K562 treated with DMSO at 1 percent for 4 hours (cell line): ENCODE measurements around the gene FBXO5. TPM values are rescaled to one million over a fixed set of nuclear protein-coding genes. Genes with fewer than 3 reads are reported as not detected.

Experiments used
- total RNA-seq: library from RNA; unstranded; fragments of 300-600 nt; gene quantifications from 2 replicates; pipeline ENCODE4 v1.2.3, GENCODE V29; 2022; ENCODE audit not compliant: insufficient read depth

FBXO5 gene, protein sequence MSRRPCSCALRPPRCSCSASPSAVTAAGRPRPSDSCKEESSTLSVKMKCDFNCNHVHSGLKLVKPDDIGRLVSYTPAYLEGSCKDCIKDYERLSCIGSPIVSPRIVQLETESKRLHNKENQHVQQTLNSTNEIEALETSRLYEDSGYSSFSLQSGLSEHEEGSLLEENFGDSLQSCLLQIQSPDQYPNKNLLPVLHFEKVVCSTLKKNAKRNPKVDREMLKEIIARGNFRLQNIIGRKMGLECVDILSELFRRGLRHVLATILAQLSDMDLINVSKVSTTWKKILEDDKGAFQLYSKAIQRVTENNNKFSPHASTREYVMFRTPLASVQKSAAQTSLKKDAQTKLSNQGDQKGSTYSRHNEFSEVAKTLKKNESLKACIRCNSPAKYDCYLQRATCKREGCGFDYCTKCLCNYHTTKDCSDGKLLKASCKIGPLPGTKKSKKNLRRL
- total RNA-seq: 20.1 and 25.2 TPM in 2 replicates

DNA sequence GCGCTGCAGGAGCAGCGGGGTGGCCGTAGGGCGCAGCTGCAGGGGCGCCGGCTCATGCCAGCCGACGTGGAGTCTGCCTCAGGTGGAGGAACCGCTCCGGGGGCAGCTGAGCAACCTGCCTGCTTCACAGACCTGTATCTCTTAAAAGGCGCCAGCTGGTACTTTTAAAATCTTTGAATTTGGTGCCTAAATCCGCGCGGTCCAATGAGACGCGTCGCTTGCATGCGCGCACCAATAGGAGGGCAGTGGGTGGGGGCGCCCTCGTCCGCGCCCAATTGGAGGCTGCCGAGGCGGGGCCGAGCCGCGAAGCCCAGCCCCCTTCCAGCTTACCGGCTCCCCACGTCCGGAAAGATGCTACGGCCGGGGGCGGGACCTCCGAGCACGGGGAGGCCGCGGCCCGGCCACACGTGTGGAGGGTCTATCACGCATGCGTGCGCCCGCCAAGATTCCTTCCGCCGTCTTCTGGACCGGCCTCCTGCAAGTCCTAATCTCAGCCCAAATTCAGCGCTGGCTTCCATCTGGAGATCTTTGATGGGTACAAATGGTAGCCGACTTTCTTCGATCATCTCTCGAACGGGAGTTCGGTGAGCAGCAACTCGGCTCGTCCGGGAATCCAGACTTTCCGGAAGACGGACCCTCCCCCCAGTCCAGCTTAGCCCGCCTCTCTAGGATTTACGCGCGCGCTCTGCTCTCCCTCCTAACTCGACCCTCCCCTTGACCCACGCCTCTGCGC lies at the start of gene FBXO5:
Gene FBXO5, minus strand, starts transcription at position 138 of the 733 bp plus-strand sequence. Its CDS starts 82 bp downstream, at position 56.

DNA sequence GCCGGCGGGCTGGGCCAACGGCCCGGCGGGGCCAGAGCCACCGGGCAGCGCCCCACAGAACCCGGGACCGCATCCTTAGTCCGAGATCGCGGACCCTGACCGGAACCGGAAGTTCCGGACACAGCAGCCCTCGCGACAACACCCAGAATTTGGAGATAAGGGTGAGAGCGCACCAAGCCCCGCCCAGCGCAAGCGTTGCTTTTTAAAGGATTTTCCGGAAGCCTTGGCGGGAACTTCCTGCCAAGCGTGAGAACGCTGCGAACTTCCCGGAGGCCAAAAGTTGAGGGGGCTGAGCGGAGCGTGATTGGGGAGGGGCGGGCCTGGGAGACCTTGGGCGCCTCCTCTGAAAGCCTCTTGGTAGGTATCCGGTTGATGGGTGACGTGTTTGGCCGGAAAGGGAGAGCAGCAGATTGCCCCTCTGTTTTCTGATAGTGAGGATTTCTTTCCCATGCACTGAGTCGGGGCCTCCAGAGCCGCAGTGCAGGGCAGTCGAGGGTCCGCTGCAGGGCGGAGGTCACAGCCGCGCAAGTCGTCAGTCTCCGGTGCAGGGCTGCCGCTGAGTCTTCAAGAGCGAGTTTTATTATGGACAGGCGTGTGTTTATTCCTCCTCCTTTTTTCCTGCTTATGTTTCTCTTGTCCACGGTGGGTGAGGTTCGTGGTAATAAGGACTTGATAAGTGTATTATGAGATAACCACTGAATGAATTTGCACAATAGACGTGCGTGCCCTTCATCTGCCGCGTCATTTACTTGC lies 19.9 kb upstream of the FBXO5 start, which contains the start of gene MTRF1L:
Gene MTRF1L, minus strand, starts transcription at position 97 of the 753 bp plus-strand sequence. Its CDS starts 24 bp downstream, at position 73.

Other genes with a start within 250 kb of the FBXO5 start
- gene VIP, start 232.2 kb downstream of the FBXO5 start, total RNA-seq: not detected in 2 replicates
- 13.6 and 18.8 TPM in 2 replicates for gene MTRF1L, start 19.7 kb upstream of the FBXO5 start, total RNA-seq
- gene RGS17, start 148.2 kb upstream of the FBXO5 start, total RNA-seq: 0.18 TPM in 1 of 2 replicates, not detected in the other